GM04504 (cell line): ENCODE measurements around the gene MTRR.
A peak's percentile ranks its signal among the peaks of the same experiment; 100 is the strongest.

Experiments
- DNase-seq: peaks from one replicate; pipeline ENCODE4 v3.0.0-alpha.2; 2012; ENCODE audit warnings: low read depth

MTRR gene

GRCh38 chr5:7857361-7857760 lies 11.6 kb upstream of the MTRR start:
- DNase-seq, result no peak

GRCh38 chr5:7857926-7858632 lies 10.9 kb upstream of the MTRR start:
- no peak for DNase-seq

- DNase-seq, result no peak
Observed at GRCh38 chr5:7866196-7866595, 2.8 kb upstream of the MTRR start.

GRCh38 chr5:7867260-7867659 lies 1.7 kb upstream of the MTRR start:
- DNase-seq, result no peak

- DNase-seq, result no peak
Observed at GRCh38 chr5:7868427-7868772, 548 bp upstream of the MTRR start.

GRCh38 chr5:7869474-7870136 lies 657 bp downstream of the MTRR start:
- DNase-seq, result no peak

GRCh38 chr5:7871653-7872052 lies 2.7 kb downstream of the MTRR start:
- DNase-seq, result no peak

GRCh38 chr5:7872517-7873130 lies 3.7 kb downstream of the MTRR start:
- no peak for DNase-seq

- no peak for DNase-seq
Observed at GRCh38 chr5:7873216-7873615, 4.3 kb downstream of the MTRR start.

GRCh38 chr5:7874639-7875038 lies 5.7 kb downstream of the MTRR start:
- DNase-seq, result no peak

GRCh38 chr5:7875151-7875550 lies 6.2 kb downstream of the MTRR start:
- DNase-seq, result no peak

- peak; percentile 35 for DNase-seq
Observed at GRCh38 chr5:7876867-7877266, 7.9 kb downstream of the MTRR start.

GRCh38 chr5:7877851-7878250 lies 8.9 kb downstream of the MTRR start:
- no peak for DNase-seq

GRCh38 chr5:7878381-7878873 lies 9.5 kb downstream of the MTRR start:
- no peak for DNase-seq

- no peak for DNase-seq
Observed at GRCh38 chr5:7881091-7881490, 12.1 kb downstream of the MTRR start.

GRCh38 chr5:7881816-7882215 lies 12.9 kb downstream of the MTRR start:
- DNase-seq, result no peak

GRCh38 chr5:7882926-7883325 lies 14.0 kb downstream of the MTRR start:
- no peak for DNase-seq

GRCh38 chr5:7884491-7885267 lies 15.7 kb downstream of the MTRR start:
- no peak for DNase-seq

- no peak for DNase-seq
Observed at GRCh38 chr5:7886849-7887475, 18.0 kb downstream of the MTRR start.

GRCh38 chr5:7888901-7889300 lies 20.0 kb downstream of the MTRR start:
- no peak for DNase-seq

- DNase-seq, result no peak
Observed at GRCh38 chr5:7894439-7894838, 25.5 kb downstream of the MTRR start.

- DNase-seq, result no peak
Observed at GRCh38 chr5:7894860-7895259, 25.9 kb downstream of the MTRR start.
